HG02852 (cell line): ENCODE measurements around the gene CASKIN1.
"Not testable (repeated sequence)": the region's sequence is repeated elsewhere in the genome, so short reads cannot be mapped to it uniquely, and the experiment has no call there.

Experiments
- ATAC-seq: cut with Tn5 transposase; IDR thresholded peaks from one replicate; pipeline ENCODE4 v1.9.1; 2021; ENCODE audit warnings: mild to moderate bottlenecking, moderate library complexity; ENCODE audit not compliant: unreplicated experiment

CASKIN1 gene

GRCh38 chr16:2196162-2196980, at the start of gene CASKIN1:
CASKIN1 (minus strand) TSS chr16:2196605; CDS start chr16:2196432, 173 bp downstream.
- ATAC-seq, result no peak

- no peak for ATAC-seq
Measured at GRCh38 chr16:2244926-2245795, 48.8 kb upstream of the CASKIN1 start.

GRCh38 chr16:2244301-2244700, 47.9 kb upstream of the CASKIN1 start:
- no peak for ATAC-seq

- no peak for ATAC-seq
Measured at GRCh38 chr16:2243781-2244180, 47.4 kb upstream of the CASKIN1 start.

- no peak for ATAC-seq
Measured at GRCh38 chr16:2243031-2243528, 46.7 kb upstream of the CASKIN1 start.

DNA sequence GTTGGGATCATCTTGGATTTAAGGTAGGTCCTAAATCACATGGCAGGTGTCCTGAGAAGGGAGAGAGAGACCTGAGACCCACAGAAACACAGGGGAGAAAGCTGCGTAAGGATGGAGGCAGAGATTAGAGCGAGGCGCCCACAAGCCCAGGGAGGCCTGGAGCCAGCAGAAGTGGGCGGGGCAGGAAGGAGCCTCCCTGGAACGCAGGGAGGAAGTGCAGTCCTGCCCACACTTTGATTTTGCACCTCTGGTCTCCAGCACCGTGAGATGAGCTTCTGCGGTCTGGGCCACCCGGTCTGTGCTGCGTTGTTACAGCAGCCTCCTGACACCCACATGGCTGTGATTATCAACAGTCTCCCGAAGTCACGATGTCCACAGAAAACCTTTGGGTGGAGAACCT, 46.2 kb upstream of the CASKIN1 start:
- no peak for ATAC-seq

DNA sequence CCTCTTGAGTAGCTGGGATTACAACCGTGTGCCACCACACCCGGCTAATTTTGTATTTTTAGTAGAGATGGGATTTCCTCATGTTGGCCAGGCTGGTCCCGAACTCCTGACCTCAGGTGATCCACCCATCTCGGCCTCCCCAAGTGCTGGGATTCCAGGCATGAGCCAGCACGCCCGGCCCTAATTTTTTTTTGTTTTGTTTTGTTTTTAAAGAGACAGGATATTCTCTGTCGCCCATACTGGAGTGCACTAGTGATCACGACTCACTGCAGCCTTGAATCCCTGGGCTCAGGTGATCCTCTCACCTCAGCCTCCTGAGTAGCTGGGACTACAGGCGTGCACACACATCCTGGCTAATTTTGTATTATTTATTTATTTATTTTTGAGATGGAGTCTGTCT, 43.9 kb upstream of the CASKIN1 start:
- ATAC-seq, result not testable (repeated sequence)

DNA sequence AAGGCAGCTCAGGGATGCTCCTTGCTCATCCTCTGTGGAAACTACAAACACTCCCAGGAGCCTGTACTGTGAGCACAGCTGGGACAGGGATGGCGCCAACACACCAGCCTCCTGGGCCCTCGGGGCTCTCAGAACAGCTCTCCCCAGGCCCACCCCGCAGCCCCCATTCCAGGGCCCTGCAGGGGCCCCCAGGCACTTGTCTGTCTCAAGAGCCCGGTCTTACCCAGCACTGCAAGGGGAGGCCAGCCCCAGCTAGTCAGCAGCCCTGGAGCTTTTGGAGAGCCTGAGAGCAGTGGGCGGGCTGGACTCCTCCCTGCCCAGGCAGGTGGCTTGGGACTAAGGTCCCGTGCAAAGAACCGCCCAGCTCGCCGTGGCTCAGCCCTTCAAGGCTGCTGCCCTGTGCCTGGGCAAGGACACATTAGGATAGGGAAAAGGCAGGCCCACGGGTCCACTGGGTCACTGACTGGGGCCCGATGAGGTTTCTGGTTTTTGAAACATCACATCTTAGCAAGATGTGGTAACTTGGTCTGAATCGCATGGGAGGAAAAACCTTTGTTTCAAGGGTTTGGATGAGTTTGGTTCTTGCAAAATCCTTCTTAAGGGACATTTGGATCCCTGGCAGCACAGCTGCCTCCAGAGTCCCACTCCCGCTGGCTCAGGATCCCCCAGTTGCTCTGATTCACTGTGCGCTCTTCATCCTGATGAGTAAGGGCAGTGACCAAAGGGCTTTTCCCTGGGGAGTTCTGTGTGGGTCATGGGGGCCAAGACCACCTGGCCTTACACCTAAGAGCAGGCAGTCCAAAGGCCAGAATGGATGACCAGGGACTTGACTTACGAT, 42.7 kb upstream of the CASKIN1 start:
- ATAC-seq, result no peak

GRCh38 chr16:2238150-2238837, 41.9 kb upstream of the CASKIN1 start:
- no peak for ATAC-seq

GRCh38 chr16:2237493-2238149, 41.2 kb upstream of the CASKIN1 start:
- ATAC-seq, result no peak

GRCh38 chr16:2237102-2237482, 40.7 kb upstream of the CASKIN1 start:
- no peak for ATAC-seq

DNA sequence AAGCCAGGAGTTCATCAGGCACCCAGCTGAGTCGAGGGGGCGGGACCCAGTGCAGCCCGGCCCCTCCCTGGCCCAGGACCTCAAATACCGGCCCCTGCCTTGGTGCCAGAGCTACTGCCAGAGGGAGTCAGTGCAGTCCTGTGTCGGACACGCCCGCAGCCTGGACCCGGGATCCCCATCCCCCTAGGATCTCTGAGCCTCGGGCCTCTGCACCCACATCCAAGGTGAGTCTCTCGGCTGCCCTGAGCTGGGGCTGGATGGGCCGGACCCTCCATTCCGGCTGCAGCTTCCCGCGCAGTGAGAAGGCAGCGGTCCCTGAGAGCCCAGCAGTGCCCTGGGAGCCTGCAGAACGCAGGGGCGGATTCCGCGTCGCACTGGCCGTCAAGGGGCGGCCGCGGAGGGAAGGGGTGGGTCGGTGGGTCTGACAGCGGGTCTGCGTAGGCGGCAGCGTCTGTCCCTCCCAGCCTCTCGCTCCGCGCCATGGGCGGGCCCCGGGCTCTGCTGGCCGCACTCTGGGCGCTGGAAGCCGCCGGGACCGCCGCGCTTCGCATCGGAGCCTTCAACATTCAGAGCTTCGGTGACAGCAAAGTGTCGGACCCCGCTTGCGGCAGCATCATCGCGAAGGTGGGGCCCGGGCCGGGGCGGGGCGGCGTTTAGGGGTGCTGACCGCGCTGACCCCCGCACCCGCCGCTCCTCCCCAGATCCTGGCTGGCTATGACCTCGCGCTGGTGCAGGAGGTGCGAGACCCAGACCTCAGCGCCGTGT, 40.1 kb upstream of the CASKIN1 start, which contains the start of gene DNASE1L2:
TSS of gene DNASE1L2 (plus strand) at position 108 of the 765 bp plus-strand sequence. CDS start at position 481, 373 bp downstream.
- no peak for ATAC-seq

GRCh38 chr16:2235695-2236336, 39.4 kb upstream of the CASKIN1 start:
- ATAC-seq, result no peak

GRCh38 chr16:2235234-2235651, 38.8 kb upstream of the CASKIN1 start:
- ATAC-seq, result no peak

DNA sequence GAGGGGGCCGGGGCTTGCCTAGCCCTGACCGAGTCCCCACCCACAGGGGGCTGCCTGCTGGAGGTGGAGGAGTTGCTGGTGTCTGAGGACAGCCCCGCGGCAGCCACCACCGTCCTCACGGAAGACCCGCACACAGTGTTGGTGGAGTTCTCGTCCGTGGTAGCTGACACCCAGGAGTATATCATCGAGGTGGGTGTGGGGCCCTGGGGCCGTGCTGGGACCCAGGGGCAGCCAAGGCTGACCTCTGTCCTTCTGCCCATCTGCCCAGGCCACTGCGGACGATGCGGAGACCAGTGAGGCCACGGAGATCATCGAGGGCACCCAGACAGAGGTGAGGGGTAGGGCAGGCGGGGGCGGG, 38.4 kb upstream of the CASKIN1 start:
- ATAC-seq, result no peak

- no peak for ATAC-seq
Measured at GRCh38 chr16:2233872-2234812, 37.7 kb upstream of the CASKIN1 start.

- no peak for ATAC-seq
Measured at GRCh38 chr16:2233046-2233775, 36.8 kb upstream of the CASKIN1 start.
